ENCODE measurements around the gene NAXE.
"Not testable (repeated sequence)": the region's sequence is repeated elsewhere in the genome, so short reads cannot be mapped to it uniquely, and the experiment has no call there.

NAXE gene

DNA sequence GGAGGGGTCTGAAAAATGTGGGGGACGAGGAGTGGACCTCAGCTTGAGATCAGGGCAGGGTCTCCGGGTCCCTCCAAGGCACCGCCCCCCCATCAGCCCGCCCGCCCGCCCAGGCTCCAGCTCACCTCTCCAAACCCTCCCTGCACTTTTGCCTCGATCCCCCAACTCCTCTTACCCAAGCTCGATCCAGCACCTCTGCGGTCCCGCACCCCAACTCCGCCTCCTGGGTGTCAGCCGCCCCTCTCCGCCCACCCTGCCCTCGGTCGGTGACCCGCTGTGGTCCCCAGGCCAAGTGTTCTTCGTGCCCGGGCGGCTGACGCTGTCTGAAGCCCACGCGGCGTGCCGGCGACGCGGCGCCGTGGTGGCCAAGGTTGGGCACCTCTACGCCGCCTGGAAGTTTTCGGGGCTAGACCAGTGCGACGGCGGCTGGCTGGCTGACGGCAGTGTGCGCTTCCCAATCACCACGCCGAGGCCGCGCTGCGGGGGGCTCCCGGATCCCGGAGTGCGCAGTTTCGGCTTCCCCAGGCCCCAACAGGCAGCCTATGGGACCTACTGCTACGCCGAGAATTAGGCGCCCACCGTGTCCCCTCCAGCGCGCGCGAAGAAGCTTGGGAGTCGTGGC is 33.3 kb downstream of the NAXE start:
- no peak for DNase-seq

DNA sequence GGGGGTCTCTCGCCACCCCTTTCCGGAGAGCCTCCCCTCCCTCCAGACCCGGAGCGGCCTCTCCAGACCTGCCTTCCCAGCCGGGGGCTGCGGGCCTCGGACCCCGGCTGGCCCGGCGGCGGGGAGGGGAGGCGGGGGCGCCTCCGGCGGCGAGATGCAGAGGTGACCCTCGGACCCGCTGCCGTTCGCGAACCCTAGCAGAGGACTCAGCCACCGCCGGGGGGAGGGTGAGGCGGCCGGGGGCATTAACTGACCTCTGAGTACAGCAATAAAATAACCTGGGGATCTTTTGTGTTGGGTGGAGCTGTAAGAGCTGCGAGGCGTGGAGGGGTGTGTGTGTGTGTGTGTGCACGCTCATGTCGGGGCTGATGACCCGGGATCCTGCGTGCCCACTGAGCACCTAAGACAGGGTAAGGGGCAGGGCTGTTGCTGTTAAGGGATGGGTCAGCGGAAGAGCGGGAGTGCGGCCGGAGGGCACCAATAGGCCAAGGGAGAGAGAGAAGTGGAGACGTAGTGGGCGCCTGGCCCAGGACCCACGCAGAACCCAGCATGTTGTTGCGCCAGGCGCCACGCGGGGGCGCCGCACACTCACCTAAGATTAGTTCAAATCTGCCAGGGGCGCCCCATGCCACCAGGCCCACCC is 34.0 kb downstream of the NAXE start:
- DNase-seq, result peak; percentile 71

DNA sequence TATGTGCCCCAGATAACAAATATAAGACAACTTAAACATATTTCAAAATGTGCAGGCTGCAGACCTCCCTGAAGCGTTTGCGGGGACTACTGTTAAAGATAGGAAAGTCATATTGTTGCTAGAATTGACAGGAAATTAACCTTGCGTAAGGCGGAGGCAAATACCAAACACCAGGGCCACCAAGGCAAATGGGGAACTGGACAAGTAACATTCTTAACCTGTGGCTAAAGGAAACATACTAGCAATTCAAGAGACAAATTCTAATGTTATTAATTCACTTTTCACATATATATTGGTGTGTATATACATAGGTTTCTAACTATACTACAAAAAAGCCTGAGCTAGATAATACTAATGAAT is 34.5 kb downstream of the NAXE start:
- DNase-seq, result no peak

DNA sequence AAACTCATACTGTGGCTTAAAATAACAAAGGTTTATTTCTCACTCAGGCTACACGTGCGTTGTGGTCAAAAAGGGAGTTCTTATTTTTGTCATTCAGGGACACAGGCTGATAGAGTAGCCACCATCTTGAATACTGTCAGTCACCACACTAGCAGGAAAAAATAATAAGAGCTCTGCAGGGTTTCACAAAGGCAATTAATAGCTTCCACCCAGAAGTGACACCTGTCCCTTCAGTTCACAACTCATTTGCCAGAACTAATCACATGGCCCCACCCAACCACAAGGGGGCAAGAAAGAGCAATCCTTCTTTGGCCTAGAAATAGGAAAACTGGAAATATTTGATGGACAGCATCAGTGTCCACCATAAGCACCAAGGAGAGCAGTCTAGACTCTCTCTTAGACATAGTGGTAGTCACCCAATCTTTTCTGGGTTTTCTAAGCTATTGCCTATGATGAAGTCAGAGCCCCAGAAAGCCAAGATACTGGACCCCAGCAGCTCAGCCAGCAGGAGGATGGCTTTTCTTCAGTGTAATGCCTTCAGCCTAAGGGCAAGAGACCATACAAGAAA is 35.8 kb downstream of the NAXE start:
- DNase-seq, result peak; percentile 76

DNA sequence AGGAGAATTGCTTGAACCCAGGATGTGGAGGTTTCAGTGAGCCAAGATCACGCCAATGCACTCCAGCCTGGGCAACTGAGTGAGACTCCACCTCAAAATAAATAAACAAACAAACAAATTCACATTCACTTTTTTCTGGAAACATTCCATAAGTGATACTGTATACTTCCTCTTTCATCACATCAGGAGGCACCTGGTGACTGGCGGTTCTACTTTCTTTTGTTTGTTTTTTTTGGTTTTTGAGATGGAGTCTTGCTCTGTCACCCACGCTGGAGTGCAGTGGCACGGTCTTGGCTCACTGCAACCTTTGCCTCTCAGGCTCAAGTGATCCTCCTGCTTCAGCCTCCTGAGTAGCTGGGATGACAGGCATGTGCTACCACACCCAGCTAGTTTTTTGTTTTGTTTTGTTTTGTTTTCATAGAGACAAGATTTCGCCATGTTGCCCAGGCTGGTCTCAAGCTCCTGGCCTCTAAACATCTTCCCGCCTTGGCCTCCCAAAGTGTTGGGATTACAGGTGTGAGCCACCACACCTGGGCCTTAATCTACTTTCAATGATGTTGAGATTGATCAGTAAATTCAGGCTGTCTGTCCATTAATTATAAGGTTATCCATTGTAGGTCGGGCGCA is 38.4 kb downstream of the NAXE start:
- no peak for DNase-seq

DNA sequence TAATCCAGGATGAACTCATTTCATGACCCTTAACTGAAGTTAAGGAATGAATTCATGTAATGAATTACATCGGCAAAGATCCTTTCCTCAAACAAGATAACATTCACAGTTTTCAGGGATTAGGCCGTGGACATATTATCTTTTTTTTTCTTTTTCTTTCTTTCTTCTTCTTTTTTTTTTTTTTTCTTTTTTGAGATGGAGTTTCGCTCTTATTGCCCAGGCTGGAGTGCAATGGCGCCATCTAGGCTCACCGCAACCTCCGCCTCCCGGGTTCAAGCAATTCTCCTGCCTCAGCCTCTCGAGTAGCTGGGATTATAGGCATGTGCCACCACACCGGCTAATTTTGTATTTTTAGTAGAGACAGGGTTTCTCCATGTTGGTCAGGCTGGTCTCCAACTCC is 39.6 kb downstream of the NAXE start:
- DNase-seq, result not testable (repeated sequence)

DNA sequence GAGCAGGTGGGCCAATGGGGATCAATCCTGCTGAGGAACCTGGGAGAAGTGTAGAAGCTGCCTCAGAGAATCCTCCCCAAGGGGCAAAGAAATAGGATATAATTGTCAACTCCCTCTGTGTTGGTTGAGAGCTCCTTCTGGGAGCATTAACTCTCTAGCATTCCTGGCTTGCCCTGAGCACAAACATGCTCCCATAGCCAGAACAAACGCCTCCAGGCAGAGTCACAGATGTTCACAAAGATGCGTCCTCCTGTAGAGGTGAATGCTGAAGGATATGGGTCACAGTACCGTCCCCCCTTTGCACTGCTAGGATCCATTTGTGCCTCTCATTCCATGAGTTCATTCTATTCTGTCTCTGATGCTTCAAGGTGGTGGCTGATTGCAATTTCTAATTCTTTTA is 40.8 kb downstream of the NAXE start:
- no peak for DNase-seq

DNA sequence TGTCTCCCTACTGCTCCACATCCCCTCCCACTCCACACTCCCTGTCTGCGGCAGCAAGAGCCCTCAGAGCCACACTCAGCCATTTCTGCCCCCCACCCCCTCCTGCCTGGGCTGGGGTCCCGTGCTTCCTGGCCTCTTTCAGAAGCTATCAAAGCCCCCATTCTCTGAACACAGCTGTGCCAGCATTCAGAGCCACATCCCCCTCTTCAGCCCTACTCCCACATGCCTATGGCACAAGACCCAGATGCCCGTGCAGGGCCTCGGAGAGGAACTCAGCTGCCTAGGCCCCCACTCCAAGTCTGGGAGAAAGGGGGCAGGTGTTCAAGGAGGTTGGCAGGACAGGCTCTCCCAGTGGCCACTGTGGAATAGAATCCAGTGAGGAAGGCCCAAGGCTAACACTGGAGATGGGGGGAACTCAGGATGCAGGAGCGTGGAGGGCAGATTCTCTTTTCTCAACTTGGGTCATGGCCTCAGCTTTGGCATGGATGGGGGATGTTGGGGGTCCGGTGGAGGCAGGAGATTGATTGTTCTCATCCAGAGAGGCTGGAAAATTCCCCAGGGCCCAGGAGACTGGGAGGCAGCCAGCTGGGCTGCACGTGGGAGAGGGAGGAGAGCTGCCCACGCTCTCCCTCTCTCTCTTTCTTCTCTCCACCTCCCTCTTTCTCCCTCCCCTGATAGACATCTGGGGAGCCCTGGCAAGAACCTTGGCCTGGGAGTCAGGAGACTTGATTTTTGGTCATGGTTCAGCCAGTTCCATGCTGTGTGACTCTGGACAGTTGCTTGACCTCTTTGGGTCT is 46.8 kb downstream of the NAXE start:
- DNase-seq, result no peak

DNA sequence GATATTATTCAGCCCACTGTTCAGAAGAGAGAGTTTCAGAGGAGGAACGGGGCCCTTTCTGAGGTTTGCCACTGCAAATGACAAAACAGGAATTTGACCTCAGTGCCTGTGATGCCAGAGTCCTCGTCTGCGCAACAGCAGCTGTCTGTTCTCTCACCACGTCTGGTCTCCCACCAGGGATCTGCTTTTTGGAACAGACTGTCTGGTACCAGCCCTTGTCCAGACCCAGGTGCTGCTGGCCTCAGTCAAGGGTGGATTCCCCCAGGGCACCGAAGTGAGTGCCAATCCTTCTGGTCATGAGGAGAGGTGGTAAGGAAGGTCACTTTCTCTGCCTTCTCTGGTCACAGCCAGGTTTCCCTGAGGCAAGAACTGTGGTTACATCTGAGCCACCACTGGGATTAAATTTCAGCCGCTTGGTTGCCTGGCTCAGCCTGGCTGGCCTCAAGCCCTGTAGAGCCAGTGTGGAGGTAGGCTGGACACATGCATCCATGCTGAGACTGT is 48.1 kb downstream of the NAXE start:
- DNase-seq, result no peak

DNA sequence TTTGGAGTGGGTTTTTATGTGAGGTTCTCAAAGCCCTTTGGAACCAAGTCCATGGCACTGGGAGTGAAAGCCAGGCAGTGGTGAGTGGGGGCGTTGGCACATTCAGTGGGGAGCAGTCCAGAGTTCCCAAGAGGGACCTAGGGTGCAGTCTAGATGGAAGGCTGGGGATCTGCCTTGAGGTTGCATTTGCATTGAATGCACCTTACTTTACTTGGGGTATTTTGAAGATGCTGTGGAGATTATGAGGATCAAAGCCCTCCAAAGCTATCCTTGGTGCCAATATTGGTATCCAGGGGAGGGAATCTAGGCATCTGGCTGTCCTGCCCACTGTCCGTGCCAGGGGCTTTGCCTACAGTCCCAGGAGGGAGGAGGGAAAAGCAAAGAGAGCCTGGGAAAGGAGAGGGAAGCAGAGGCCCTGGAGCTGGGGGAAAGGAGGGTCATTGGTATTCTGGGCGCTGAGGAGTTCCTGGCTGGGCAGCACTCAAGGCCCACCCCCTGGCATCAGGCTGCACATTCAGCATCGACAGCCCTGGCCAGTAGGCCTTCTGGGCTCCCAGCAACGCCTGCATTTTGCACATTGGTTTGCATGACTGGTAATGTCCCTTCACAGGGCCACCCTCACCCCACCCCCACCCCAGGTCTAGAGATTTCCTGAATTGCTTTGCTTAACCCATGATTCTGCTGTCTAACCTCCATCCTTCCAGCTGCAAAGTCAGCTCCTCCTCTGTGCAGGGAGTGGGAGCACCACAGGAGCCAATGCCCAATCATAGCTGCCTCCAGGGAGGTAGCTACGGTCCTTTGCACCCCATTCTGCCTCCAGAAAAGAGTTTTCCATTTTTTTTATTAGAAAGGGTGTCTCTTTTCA is 49.5 kb downstream of the NAXE start:
- DNase-seq, result no peak

DNA sequence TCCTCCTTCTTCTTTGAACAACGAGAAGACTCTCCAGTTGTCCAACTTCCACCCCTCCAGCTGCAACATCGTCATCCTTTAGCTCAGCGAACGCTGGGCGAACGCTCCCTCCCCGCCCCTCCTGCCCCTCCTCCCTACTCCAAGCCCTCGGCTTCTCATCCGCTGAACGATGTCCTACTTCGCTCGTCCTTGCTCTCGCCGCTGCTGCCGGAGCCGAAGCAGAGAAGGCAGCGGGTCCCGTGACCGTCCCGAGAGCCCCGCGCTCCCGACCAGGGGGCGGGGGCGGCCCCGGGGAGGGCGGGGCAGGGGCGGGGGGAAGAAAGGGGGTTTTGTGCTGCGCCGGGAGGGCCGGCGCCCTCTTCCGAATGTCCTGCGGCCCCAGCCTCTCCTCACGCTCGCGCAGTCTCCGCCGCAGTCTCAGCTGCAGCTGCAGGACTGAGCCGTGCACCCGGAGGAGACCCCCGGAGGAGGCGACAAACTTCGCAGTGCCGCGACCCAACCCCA is 50.2 kb downstream of the NAXE start, which contains the start of gene BCAN:
TSS of gene BCAN (plus strand) at position 357 of the 504 bp plus-strand sequence. CDS start 3,938 bp downstream, outside the sequence.
- DNase-seq, result no peak

DNA sequence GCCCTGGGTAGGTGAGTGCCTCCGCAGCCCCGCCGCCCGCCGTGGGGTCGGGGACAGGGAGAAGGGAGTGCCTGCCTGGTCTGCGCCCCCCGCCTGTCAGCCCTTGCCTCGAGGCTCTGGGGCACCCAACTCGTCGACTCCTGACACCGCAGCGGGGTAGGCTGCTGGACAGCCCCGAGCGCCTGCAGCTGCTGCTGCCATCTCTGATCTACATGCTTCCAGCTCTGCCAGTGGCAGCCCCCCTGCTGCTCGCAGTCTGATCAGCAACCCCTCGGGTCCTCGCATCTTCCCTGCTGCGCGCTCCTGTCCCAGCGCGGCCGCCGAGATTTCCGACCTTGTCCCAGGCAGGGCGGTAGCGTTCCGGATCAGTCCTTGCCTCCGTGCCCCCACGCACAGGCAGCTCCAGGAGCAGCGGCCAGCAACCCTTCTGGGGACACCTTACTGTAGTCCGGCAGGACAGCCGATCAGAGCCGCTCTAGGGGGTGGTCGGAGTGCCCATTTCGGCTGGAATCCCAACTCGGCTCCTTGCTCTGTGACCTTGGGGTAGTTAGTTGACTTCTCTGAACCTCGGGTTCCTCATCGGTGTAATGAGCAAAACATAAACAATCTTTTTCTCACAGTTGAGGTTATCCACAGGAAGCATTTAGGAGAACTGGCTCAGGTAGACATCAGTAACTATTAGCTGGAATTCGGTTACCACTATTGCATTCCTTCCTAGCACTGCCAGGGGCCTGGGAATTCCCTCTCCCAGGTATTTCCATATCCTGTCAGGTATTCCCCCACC is 50.9 kb downstream of the NAXE start:
- no peak for DNase-seq

DNA sequence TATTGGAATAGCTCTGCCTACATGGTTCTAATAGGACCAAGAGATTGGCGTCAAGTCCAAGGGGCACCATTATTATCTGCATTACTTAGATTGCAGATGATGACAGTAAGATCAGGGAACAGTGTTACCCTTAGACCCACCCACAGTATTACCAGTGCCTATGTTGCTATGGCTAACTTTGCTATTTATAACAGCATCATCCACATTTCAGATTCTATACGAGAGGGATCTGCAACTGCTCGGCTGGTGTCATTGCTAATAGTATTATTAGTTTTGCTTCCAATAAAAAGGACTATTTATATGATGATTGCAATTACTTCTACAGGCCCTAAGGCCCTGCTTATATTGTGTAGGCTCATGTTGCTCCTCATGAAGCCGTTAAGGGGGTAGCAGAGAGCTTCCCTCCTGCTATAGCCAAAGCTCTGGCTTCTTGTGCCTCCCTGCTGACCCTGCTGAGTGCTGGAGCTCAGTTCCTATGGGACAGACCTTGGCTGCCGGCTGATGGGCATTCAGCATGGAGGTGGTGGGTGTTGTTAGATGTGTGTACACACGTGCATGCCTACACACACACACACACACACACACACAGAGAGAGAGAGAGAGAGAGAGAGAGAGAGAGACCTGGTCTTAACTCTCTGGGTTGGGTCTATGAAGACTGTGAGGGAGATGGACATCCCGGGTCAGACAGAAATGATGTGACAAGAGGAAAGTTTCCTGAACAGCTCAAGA is 51.6 kb downstream of the NAXE start:
- no peak for DNase-seq

DNA sequence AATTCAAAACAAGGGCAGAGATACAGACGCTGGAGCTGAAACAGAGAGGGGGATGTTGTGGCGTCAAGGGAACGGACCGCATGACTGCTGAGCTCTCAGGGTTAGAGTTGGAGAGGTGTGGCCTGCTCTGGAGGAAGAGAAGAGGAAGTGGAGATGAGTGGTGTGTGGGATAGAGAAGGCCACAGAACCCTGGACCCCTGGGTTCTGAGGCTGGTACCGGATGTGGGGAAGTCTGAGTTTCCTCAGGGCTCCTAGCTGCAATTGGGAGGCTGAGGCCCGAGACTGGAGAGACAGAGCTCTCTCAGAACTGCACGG is 52.2 kb downstream of the NAXE start:
- DNase-seq, result peak; percentile 64
